Measurements from ENCODE around the gene ATP5PD. TPM values are rescaled to one million over a fixed set of nuclear protein-coding genes. Genes with fewer than 3 reads are reported as not detected.

Gene ATP5PD
- total and polyA plus RNA-seq, 2 of the 13 experiments (the other 11 are each of a cell fraction or from before 2014, with no cell fraction given) = 158 to 428 TPM

- TF ChIP-seq HBP1 (CRISPR knock-in tag; IDR thresholded peaks at IDR 0.05; ENCODE audit: low read depth) (0 out of 2 replicates have a peak, but pooled peaks have one; percentile 54), ZNF501 (CRISPR knock-in tag; IDR thresholded peaks at IDR 0.05) (no peak), ZC3H4 (CRISPR knock-in tag; IDR thresholded peaks at IDR 0.05; ENCODE audit: borderline replicate concordance) (no peak), IKZF5 (CRISPR knock-in tag; IDR thresholded peaks at IDR 0.05) (no peak), DR1 (CRISPR knock-in tag; IDR thresholded peaks at IDR 0.05) (no peak), ZHX2 (IDR thresholded peaks at IDR 0.05; ENCODE audit: low read depth) (no peak), ZHX2 (CRISPR knock-in tag; IDR thresholded peaks at IDR 0.05; ENCODE audit: borderline replicate concordance) (no peak), LCORL (IDR thresholded peaks at IDR 0.05) (0 out of 2 replicates have a peak, but pooled peaks have one; percentile 15), LCORL (CRISPR knock-in tag; IDR thresholded peaks at IDR 0.05) (peak; percentile 91), ZNF263 (CRISPR knock-in tag; IDR thresholded peaks at IDR 0.05) (no peak), JARID2 (CRISPR knock-in tag; IDR thresholded peaks at IDR 0.05; ENCODE audit: insufficient replicate concordance) (no peak), FOXK1 (CRISPR knock-in tag; IDR thresholded peaks at IDR 0.05; ENCODE audit: borderline replicate concordance, low read depth) (no peak), ZNF670 (CRISPR knock-in tag; IDR thresholded peaks at IDR 0.05; ENCODE audit: borderline replicate concordance) (no peak), PATZ1 (CRISPR knock-in tag; IDR thresholded peaks at IDR 0.05) (peak; percentile 85), ZNF567 (CRISPR knock-in tag; IDR thresholded peaks at IDR 0.05; ENCODE audit: borderline replicate concordance) (0 out of 2 replicates have a peak, but pooled peaks have one; percentile 66), ETV5 (CRISPR knock-in tag; IDR thresholded peaks at IDR 0.05; ENCODE audit: borderline replicate concordance) (peak; percentile 39; the same call in 1 of the 2 replicates), ZNF615 (CRISPR knock-in tag; IDR thresholded peaks at IDR 0.05; ENCODE audit: borderline replicate concordance) (no peak)
Measured at GRCh38 chr17:75096082-75096625, 49.4 kb upstream of the ATP5PD start (continued).
